GM12892 (cell line): ENCODE results near the gene WDR64.

Source experiments
- POLR2A ChIP-seq: IDR thresholded peaks from 2 replicates; pipeline ENCODE4 v1.6.1; 2011; ENCODE audit warnings: low read depth, low read length, control low read depth
- POLR2AphosphoS5 ChIP-seq: IDR thresholded peaks from 2 replicates; pipeline ENCODE4 v1.6.1; 2011; ENCODE audit warnings: low read depth, low read length, control low read depth
- TAF1 ChIP-seq: IDR thresholded peaks from 2 replicates; pipeline ENCODE4 v1.6.1; 2011; ENCODE audit warnings: low read depth, mild to moderate bottlenecking, control low read depth, low read length, borderline replicate concordance

DNA sequence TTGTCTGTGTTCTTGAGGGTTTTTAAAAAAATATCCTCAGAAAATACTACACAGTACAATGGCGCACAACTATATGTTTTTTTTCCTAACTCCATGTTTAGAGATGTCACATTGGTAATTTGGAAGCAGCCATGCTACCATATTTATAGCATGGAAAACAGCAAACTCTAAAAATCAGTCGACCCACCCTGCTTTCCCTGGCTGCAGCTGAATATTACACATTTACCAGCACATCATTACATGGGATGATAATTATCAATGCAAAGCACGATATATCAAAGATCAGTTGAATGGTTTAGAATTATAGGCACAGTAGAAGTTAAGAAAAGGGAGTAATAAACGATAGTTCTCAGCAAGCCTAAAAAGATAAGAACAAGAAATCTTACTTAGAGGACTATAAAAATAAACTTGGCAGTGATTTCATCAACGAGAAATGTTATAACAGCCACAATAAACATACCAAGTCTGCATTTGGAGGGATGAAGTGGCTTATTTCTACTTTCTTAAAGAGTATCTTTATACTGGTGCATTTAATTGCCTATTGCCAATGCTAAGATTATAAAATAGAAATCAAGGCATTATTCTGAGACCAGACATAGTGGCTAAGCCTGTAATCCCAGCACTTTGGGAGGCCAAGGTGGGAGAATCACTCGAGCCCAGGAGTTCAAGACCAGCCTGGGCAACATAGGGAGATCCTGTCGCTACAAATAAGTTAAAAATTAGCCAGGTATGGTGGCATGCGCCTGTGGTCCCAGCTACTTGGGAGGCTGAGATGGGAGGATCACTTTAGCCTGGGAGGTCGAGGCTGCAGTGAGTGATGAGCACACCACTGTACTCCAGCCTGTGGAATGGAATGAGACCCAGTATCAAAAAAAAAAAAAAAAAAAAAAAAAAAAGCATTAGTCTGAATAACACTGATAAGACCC lies 43.4 kb downstream of the WDR64 start:
- no peak for TF ChIP-seq POLR2AphosphoS5
- no peak for TF ChIP-seq POLR2A
- TF ChIP-seq TAF1, result no peak
